Activated CD4-positive, CD25-positive, alpha-beta regulatory T cell treated with anti-CD3 and anti-CD28 coated beads, Interleukin-2, amount 50 U/mL, for 24 hours (primary cell): Measurements from ENCODE around the gene COPB1.
"Not testable (repeated sequence)": the region's sequence is repeated elsewhere in the genome, so short reads cannot be mapped to it uniquely, and the experiment has no call there.

ENCODE experiments used
- ATAC-seq, 2 donors: fragments of 150-1000 bp; cut with Tn5 transposase; one replicate each; pipeline ENCODE4 v1.10.0; 2021; ENCODE audit warnings: mild to moderate bottlenecking in 1 of 2, moderate library complexity in 1 of 2

The COPB1 gene

DNA sequence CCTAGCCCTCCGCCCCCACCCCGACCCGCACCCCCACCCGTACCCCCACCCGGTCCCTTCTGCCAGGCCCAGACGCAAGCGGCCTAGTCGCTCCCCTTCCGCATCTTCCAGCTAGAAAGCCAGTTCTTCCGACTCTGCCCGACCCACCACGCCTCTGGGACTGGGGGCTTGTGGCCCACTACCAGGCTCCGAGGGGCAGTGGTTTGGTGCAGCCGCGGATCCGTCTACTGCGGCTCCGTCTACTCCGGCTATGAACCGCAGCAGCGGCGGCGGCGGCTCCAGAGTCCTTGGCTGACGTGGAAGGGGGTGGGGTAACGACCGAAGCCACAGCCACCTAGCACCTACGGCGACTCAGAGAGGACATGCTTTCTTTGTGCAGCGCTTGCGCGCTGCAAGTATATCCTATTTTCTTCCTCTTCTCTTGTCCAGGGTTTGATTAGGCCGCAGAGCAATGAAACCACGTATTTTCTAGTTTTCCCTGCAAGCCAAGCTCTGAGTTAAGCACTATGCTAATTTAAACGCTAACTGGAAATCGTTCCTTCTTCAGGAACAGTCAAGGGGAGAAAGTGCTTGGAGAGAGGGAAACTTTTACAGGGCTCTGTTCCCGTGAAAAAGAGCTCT is at the start of gene COPB1:
TSS of gene COPB1 (minus strand) at position 252 of the 621 bp plus-strand sequence. CDS start 883 bp downstream, outside the sequence.
- peak; percentile 97 to 99 for ATAC-seq

GRCh38 chr11:14547440-14547839 is 47.8 kb upstream of the COPB1 start:
- ATAC-seq = no peak

- peak; percentile 35 to 48 for ATAC-seq
Observed at GRCh38 chr11:14546672-14547071, 47.1 kb upstream of the COPB1 start.

- ATAC-seq = peak; percentile 86 to 89
Observed at GRCh38 chr11:14544611-14545010, 45.0 kb upstream of the COPB1 start.

DNA sequence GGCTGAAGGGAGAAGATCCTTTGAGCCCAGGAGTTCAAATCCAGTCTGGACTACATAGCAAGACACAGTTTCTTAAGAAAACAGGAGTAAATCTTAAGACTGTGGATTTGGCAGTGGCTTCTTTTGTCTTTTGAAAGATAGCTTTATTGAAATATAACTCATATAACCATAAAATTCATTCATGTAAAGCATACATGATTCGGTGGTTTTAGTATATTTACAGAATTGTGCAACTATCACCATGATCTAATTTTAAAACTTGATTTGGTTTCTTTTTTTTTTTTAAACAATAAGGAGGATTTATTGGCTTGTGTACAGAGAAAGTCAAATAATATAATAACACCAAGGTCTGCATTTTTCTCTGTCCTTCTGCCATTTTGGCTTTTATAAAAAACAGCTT is 43.6 kb upstream of the COPB1 start:
- no peak for ATAC-seq

- ATAC-seq = no peak
Observed at GRCh38 chr11:14542324-14542723, 42.7 kb upstream of the COPB1 start.

DNA sequence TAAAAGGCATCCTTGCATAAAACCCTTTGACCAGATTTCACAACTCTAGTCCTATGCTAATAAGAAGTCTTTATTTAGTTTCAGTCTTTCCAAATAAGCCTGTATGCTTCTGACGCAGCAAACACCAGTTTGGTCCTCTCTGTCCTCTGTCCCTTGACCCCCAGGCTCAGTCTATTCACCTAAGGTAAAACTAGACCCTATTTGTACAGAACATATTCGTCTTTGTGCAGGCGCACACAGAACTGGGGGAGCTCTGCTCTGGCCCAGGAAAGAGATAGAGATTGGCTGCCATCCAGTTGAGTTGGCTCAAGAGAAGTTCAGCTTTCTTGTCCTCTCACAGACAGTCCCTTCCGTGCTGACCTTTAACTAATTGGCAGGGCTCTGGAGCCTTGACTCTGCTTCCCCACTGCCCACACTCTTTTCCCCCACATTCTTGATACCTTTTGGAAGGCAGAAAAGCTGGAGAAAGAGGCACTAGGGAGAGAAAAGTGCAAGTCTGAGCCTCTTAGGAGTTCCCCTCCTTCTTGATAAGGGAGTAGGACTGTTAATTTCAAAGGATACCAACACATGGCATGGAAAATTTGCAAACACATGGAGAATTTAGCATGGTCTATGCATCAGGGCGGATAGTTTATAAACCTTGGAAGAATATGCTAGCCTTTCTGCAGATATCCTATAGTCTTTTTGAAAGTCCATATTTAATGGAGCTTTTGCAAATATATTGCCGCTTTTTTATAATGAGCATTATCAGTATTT is 41.8 kb upstream of the COPB1 start:
- no peak for ATAC-seq

DNA sequence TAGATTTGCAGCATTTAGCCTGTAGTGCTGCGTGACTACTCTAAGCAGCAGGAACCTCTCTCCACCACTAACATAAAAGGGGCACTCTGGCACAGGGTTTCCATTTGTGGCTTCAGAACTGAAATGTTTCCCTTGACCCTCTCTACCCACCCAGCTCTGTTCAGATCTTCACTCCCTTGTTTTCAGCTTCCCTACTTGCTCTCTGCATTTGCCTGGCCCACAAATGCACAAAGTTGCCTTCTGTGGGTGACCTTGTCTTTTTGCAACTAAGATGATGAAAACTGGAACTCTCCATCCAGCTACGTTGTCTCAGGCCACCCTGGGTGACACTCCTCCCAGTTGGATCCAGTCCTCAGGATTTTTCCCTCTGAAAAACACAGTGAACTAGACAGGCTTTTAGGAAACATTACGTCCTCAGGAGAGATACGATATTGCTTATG is 40.4 kb upstream of the COPB1 start:
- no peak for ATAC-seq

- no peak for ATAC-seq
Observed at GRCh38 chr11:14538926-14539554, 39.4 kb upstream of the COPB1 start.

- no peak for ATAC-seq
Observed at GRCh38 chr11:14538271-14538925, 38.8 kb upstream of the COPB1 start.

GRCh38 chr11:14537134-14537599 is 37.6 kb upstream of the COPB1 start:
- ATAC-seq = peak; percentile 87 to 88

DNA sequence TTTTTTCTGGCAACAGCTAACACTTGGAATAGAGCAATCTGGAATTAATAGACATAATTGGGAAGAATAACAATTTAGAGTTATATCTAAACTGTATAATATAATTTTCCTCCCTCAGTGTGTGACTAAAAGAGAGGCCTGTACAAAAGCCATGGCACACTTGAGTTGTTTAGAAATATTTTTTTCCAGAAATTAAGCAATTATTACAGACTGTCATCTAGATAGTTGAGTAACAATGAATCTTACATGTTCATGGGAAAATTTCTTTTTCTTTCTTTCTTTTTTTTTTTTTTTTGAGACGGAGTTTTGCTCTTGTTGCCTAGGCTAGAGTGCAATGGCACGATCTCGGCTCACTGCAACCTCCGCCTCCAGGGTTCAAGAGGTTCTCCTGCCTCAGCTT is 35.6 kb upstream of the COPB1 start:
- ATAC-seq = not testable (repeated sequence)

- ATAC-seq = no peak
Observed at GRCh38 chr11:14529951-14530350, 30.3 kb upstream of the COPB1 start.

GRCh38 chr11:14529321-14529720 is 29.7 kb upstream of the COPB1 start:
- ATAC-seq = no peak

GRCh38 chr11:14522801-14523200 is 23.2 kb upstream of the COPB1 start:
- no peak for ATAC-seq

DNA sequence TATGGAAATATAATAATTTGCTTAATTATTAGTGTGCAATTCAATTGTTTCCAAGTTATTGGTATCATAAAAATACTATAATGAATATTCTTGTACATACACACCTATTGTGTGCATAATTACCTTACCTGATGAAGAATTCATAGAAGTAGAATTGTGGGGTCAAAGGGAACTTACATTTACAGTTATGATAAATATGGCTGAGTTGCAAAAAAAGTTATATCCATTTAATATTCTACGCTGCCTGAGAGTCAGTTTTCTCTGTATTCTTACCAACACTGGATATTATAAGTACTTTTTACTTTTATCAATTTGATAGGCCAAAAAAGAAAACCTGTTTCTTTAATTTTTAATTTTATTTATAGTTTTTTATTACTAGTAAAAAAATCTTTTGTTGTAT is 22.6 kb upstream of the COPB1 start:
- ATAC-seq = no peak

DNA sequence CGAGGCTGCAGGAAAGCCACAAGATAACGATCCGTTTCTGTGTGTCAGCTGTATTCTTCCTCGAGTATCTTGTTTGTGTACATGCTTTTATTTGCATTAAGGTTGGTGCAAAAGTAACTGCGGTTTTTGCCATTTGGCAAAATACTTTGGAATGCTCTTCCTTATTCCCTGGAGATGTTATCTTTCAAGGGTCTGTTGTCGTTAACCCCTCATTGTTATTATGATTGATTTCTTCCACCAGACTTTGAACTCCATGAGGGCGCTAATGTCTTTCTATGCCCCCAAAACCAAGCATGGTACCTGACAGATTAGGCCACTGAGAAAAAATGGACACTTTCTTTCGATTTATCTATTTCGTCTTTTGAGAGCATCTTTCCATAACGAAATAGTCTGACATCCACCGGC is 21.1 kb upstream of the COPB1 start:
- ATAC-seq = no peak

GRCh38 chr11:14519917-14520746 is 20.5 kb upstream of the COPB1 start, which contains the start of gene PSMA1:
PSMA1 (minus strand) TSS chr11:14520386; CDS start chr11:14520299, 87 bp downstream.
- ATAC-seq = peak; percentile 84 to 89

DNA sequence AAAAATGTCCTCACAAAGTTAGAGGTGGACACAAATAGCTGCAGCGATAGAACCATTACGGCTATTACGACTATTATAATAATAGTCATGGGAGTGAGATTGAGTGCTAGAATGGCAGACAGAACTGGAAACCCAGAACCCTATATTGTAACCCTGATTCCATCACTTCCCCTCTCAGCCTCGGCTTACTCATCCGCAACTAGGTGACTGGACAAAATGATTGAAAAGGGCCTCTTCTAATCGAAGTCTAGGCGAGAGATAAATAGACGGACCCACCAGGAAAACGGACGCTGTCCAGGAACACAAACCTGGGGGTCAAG is 19.9 kb upstream of the COPB1 start:
- peak; percentile 63 to 64 for ATAC-seq

DNA sequence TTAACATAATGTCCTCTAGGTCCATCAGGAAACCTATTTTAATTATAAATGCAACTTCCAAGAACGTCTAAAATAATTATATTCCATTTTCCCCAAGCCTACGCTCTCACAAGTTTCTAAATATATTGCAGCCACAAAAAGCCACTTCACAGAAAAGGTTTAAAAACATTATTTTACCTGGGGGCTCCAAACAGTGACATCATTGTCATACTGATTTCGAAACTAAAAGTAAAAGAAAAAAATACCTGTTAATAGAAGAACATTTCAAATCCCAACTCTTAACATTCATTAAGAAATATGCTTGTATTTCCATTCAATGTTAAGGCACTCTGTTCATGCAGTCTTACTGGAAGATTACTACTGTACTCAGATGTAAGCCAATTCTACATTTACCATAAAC is 19.2 kb upstream of the COPB1 start:
- no peak for ATAC-seq

DNA sequence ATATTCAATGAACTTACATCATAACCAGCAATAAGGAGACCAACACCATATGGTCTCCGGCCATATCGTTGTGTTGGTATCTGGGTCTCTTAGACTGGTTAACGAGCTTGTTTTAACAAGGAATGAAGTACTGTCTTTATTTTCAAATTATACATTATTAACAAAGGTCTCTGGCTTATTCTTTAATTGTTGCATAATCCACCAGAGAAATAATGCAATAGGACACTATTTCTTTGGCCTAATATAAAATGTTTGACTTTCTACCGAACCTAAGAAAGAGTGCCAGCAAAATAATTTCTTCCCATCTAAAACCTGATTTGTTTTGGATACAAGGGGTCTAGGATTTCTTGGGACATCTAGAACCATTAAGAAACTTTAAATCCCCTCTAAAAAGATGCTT is 14.2 kb upstream of the COPB1 start:
- ATAC-seq = no peak

DNA sequence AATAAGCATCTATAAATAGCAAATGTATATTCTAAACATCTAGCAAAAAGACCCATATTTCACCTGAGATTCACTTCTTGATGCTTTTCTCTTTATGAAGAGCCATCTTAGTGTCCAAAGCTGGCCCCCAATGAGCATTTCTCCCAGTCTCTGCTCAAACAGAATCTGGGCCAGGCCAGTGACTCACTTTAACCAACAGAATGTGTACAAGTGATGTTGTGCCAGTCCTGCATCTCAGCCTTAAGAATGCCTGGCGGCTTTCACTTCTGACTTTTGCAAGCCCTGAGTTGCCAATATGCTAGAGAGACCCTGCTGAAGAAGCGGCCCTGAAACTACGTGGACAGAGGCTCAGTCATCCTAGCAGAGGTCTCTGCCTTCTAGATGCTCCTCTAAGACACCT is 6.9 kb upstream of the COPB1 start:
- ATAC-seq = no peak
